OCI-M2 (cell line): ENCODE results near the gene CHCT1.
"Not testable (repeated sequence)": the region's sequence is repeated elsewhere in the genome, so short reads cannot be mapped to it uniquely, and the experiment has no call there.

Experiments used
- DNase-seq: peaks from one replicate; lab custom pipeline; 2025; ENCODE audit not compliant: unreplicated experiment; lab: John Stamatoyannopoulos, UW

CHCT1 gene

DNA sequence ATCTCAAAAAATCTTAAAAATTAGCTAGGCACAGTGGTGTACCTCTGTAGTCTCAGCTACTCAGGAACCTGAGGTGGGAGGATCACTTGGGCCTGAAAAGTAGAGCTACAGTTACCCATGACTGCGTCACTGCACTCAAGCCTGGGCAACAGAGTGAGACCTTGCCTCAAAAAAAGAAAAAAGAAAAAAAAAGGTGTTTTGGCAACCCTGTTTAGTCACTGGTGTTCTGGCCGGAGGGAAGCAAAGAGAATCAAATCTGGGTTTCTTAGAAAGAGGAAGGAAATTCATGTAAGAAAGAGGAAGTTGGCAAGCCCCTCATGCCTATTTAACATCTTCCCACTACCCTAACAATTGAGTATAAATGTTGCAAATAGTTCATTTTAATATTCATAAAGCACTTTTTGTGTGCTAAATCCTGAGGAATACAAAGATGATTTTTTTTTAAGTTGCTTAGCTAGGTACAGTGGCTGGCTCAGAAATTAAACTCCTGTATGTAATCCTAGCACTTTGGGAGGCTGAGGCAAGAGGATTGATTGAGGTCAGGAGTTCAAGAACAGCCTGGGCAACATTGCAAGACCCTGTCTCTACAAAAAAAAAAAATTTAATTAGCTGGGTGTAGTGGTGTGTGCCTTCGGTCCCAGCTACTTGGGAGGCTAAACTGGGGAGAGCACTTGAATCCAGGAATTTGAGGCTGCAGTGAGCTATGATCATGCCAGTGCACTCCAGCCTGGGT, 23.9 kb upstream of the CHCT1 start:
- no peak for DNase-seq

DNA sequence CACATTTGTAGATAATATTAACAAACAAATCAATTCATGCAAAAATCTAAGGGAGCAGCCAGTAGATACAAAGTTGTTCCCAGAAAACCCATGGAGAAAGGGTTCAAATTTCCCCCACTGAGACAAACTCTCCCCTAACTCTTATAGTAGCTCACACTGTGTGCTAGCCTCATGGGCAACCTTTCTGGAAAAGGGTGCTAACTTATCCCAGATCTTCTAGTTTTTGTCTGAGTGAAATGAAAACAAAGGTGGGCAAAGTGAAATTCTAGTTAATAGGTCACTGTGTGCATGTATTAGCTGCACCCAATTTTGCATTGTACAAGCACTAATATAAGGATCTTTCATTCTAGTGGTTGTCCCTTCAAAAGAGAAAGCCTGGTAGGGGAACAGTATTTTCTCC, 20.5 kb upstream of the CHCT1 start:
- no peak for DNase-seq

DNA sequence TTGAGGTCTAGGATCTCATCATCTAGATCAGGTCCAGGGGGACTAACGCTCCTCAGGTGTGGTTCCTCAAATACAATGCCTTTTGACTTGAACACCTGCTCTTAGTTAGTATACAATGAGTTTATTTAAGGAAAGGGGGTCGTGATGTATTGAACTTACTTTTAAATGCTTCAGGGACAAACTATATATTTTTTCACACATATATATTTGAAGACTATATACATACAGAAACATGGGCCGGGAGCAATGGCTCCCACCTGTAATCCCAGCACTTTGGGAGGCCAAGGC, 18.8 kb upstream of the CHCT1 start:
- no peak for DNase-seq

DNA sequence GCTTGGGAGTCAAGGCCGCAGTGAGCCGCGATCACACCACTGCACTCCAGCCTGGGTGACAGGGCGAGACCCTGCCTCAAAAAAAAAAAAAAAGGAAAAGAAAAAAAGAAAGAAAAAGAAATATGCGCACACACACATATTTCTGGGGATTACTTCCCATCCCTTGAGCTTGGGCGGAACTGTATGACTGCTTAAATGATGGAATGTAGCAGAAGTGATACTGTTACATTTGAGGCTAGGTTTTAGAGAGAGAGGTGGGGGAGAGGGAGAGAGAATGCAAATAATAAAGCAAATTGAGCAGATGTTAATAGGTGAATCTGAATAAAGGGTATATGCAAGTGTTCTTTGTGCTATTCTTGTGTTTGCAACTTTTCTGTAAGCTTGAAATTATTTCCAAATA, 18.3 kb upstream of the CHCT1 start:
- DNase-seq = no peak

DNA sequence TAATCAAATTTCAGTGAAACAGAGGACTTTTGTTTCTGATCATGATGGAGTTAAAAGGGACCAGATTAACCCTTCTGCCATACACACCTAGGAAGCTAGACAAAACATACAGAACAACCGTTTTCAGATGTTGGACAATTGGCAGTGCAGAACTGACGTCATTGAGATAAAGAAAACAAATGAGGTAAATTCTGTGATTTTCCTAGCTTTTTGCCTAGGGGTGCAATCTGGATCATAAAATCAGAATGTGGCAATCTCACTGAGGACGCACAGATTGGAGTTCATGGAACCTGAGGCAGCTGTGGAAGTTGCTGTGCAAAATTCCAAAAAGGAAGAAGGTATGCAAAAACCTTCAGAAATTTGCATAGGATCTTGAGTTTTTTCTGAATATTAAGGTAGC, 15.4 kb upstream of the CHCT1 start:
- DNase-seq = no peak

DNA sequence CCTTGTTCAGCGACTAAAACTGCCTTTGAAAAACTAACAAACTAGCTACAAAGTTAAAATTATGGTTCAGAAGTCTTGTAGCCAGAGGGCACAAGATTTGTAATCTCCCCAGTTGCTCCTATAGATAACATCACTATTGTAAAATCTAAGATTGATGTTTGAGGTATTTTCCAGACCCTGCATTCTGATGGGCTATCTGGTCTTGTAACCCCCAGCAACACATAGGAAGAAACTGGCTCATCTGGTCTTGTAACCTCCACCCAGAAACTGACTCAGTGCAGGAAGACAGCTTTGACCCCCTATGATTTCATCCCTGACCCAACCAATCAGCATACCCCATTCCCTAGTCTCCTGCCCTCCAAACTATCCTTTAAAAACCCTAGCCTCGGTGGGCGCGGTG, 12.3 kb upstream of the CHCT1 start:
- DNase-seq = no peak

DNA sequence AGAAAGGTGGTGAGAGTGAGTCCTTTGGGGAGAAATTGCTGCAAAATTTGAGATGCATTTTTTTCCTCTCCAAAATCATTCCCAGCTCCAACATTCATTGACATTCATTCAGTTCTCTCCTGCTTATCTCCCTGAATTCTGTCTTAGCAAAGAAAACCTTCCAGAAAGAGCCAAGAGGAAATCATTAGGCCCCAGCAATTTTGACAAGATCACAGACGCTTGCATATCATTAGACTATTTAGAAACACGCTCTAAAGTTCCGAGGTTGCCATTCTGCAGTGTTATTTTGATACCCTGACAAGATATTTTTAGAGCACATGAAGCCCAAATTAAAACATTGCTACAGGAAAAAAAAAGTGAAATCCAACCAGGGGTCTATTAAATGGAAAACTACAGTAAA, 9.6 kb upstream of the CHCT1 start:
- no peak for DNase-seq

DNA sequence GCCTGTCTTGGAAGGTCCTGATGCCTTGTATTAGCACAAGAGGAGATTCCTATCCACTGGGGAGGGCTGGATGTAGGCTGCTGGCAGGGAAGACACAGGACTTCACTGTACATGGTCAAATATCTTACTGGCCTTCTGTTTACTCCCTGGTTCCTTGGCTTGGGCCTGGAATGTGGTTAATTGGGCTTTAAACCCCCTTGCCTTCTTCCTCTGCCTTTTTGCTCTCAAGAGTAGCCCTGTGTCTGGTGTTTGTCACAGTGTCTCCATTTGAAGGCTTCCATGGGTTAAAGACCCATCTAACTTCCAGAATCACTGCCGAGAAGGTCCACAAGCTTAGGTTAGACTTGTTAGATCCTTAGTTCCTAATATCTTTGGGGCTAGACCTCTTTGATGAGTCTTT, 7.1 kb upstream of the CHCT1 start:
- DNase-seq = no peak

DNA sequence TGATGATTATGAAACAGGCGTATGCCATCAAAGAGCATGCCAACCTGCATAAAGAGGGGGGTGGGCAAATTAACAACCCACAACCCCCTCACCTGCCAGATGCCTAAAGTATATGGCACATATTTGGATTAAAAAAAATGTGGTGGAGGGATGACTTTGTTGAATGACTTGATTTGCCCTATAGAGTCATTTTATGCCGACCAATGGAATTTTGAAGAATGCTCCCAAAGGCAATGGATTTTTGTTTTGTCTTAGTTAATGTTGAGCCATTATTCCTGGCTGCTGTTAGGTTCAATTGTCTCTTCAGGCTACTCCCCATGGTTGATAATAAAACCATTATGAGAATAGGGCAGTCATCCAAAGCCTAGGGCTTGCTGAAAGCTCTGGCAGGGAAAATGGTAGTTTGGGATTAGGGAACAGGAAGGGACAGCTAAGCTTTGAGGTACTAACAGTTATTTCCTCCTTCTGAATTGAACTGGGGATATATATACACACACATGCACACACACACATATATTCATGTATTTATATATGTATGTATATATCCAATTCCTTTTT, 5.8 kb upstream of the CHCT1 start:
- DNase-seq = no peak

DNA sequence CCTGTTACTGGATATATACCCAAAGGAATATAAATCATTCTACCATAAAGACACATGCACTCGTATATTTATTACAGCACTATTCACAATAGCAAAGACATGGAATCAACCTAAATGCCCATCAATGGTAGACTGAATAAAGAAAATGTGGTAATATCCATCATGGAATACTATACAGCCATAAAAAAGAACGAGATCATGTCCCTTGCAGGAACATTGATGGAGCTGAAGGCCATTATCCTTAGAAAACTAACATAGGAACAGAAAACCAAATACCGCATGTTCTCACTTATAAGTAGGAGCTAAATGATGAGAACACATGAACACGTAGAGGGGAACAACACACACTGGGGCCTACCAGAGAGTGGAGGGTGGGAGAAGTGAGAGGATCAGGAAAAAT, 3.3 kb upstream of the CHCT1 start:
- DNase-seq = not testable (repeated sequence)

DNA sequence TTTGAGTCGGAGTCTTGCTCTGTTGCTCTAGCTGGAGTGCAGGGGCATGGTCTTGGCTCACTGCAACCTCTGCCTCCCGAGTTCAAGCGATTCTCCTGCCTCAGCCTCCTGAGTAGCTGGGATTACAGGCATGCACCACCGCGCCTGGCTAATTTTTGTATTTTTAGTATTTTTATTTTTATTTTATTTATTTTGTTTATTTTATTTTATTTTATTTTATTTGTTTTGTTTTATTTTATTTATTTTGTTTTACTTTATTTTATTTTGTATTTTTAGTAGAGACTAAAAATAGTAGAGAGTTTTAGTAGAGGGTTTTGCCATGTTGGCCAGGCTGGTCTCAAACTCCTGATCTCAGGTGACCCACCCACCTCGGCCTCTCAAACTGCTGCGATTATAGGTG, 2.4 kb upstream of the CHCT1 start:
- not testable (repeated sequence) for DNase-seq

DNA sequence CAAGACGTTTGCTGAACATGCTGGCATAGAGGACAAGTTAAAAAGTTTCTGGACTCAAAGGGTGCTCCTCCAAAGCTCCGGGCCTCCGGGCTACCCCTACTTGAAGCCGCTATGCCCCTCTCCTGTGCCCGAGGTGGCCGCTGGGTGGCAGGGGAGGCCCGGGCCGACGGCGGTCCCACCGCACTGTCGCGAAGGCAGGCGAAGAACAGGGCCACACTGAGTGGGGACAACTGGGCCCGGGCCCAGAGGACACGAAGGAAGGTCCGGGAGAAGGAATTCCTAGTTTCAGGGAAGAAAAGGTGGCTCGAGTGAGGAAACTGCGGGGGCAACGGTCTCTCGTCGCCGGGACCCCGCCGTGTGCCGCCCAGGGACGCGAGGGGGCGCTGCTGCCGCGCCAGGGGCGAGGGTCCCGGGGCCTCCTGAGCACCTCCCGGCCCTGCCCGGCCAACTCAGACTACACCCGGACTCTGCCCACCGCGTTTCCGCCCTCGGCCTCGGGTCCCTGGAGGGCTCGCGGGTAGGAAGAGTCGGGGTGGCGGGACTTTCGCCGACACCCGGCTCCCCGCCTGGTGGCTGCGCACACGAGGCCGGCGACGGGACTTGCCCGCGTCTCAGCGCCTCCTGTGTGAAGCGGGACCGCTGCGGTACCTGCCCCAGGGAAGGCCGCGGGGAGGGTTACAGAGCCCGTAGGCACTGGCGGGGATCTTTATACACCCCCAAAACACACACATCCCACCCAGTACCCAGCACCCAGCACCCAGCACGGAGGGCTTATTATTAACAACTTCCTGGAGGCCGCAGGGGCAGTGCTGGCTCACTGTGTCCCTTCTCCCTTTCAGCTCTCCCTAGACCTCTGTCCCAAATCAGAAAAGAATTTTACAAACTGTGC, 772 bp upstream of the CHCT1 start:
- no peak for DNase-seq

DNA sequence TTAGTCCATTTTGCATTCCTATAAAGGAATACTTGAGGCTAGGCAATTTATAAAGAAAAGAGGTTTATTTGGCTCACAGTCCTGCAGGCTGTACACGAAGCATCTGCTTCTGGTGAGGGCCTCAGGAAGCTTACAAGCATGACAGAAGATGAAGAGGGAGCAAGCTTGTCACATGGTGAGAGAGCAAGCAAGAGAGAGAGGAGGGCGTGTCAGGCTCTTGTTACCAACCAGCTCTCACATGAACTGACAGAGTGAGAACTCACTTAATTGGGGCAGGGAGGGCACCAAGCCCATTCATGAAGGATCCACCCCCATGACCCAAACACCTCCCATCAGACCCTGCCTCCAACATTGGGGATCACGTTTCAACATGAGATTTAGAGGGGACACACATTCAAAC, 1.6 kb downstream of the CHCT1 start:
- no peak for DNase-seq

DNA sequence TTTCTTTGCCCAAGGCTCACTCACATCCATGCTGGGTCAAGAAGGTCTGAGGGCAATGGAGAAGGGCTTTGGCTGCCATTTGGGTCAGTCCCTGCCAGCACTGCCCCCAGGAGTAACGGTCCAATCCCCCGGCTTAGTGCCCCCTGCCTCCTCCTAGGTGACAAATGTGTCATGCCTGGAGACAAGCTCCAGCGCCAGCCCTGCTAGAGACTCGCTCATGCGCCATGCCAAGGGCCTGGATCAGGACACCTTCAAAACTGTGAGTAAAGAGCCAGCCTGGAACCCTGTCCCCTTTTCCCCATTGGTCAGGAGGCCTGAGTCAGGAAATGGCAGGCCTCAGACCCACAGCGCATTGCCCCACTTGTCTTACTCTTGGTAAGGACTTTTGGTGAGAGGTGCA, 3.3 kb downstream of the CHCT1 start:
- DNase-seq = no peak

DNA sequence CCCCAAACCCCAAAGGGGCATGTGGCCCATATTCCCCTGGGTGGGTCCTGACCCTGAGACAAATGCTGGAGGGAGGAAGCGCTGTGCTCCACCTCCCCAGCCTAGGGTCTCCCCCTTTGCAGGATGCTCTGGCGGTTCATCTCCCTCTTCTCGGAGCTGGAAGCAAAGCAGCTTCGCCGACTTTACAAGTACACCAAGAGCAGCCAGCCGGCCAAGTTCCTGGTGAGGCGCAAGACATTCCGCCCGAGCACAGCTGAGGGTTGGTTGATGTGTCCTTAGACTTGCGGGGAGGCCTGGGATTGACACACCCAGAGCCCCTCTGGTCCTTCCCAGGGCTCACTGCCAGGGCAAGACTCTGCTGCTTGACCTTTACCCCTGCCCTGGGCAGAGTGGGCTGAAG, 4.3 kb downstream of the CHCT1 start:
- DNase-seq = no peak

DNA sequence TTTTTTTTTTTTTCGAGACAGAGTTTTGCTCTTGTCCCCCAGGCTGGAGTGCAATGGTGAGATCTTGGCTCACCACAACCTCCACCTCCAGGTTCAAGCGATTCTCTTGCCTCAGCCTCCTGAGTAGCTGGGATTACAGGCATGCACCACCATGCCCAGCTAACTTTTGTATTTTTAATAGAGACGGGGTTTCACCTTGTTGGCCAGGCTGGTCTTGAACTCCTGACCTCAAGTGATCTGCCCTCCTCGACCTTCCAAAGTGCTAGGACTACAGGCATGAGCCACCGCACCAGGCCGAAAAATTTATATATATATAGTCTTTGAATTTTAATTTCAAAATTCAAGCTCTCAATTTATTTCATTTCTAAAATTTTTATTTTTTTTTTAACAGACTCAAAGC, 6.2 kb downstream of the CHCT1 start:
- DNase-seq = not testable (repeated sequence)

DNA sequence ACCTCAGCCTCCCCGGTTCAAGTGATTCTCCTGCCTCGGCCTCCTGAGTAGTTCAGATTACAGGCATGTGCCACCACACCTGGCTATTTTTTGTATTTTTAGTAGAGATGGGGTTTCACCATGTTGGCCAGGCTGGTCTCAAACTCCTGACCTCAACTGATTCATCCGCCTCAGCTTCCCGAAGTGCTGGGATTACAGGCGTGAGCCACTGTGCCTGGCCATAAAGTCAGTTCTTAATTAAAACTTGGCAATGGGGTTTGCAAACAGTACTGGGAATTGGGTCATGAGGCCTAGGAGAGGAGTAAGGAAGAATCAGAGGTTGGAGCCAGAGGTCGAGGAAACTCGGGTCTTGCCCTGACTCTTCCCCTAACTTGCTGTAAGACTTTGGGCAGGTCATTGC, 8.3 kb downstream of the CHCT1 start:
- not testable (repeated sequence) for DNase-seq

DNA sequence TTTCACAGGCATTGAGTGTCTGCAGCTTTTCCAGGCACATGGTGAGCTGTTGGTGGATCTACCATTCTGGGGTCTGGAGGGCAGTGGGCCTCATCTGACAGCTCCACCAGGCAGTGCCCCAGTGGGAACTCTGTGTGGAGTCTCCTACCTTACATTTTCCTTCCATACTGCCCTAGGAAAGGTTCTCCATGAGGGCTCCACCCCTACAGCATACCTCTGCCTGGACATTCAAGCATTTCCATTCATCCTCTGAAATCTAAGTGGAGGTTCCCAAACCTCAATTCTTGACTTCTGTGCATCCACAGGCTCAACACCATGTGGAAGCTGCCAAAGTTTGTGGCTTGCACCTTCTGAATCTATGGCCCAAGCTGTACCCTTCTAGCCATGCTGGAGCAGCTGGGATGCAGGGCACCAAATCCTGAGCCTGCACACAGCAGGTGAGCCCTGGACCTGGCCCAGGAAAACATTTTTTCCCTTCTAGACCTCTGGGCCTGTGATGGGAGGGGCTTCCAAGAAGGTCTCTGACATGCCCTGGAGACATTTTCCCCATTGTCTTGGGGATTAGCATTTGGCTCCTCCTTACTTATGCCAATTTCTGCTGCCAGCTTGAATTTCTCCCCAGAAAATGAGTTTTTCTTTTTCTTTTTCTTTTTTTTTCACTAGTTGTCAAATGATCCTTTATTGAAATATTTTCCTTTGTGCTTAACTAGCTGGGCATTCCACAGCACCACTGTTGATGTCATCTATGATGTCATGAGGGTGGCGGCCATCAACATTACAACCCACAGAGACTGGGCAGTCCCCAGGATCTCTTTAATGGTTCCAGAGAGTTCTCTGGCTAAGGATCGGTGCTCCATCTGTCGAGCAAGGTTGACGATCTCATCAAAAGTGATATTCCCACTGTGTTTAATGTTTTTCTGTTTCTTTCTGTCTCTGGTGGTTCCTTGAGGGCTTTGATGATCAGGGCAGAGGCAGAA, 11.0 kb downstream of the CHCT1 start:
- not testable (repeated sequence) for DNase-seq

DNA sequence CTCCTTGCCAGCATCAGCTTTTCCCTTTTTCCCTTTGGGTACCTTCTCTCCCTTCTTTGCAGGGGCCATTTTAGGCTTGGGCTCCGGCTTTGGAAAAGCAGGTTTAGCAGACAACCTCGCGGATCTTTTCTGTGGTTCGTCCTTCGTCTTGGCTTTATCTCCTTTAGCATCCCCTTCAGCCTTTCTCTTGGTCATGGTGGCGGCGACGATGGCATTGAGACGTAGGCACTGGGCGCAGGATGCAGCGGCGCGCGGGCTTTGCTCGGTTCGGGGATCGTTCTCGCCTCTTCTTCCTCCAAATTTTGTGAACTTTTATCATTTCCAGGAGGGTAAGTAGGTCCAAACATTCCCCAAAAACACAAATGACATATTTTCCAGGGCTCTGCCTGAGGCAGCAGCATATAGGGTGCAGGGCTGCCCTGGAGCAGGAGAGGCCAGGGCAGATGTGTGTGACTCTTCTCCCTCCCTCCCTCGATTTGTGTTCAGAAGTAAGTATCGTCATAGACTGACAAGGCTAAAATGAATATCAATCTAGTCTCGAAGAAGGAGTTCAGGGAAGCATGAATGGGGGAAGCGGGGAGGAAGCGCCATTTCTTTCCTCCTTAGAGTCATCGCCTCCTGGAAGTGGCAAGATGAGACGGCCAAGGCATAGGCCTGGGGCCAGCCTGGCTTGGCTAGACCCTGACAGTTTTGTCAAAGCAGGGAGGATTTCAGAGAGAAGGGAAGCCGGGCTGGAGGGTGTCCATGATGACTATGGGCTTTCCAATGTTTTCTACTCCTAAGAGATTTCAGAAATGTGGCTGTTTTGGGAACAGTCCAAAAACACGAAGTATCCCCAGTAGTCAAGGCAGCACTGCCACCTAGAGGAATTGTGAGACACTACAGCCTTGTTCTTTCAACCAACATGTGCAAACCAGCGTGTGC, 13.2 kb downstream of the CHCT1 start:
- DNase-seq = peak; percentile 31

DNA sequence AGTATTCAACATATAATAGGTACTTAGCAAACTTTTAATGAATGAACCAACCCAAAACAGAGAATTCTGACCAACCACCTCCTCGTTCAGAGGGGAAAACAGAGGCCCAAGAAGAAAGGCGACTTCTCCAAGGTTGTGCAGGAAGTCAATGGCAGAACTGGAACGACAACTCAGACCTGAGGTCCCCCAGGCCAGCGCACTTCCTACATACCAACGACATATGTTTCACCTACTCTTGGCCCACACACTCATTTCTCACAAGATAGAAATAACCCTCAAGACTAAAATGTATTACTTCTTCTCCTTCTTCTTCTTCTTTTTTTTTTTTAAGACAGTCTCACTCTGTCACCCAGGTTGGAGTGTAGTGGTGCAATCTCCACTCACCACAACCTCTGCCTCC, 14.4 kb downstream of the CHCT1 start:
- DNase-seq = no peak
